Chondrocyte (in vitro differentiated cells): ENCODE data around the gene ADAT1. TPM values are rescaled to one million over a fixed set of nuclear protein-coding genes. Genes with fewer than 3 reads are reported as not detected.
"Not testable (repeated sequence)": the region's sequence is repeated elsewhere in the genome, so short reads cannot be mapped to it uniquely, and the experiment has no call there.

Experiments
- DNase-seq: peaks from one replicate; pipeline ENCODE4 v3.0.0; 2021; ENCODE audit warnings: mixed read lengths, low spot score
- H3K27ac Mint-ChIP-seq: one replicate; pipeline ENCODE4 v1.8.0; 2021; ENCODE audit warnings: mild to moderate bottlenecking, moderate library complexity, mixed read lengths; ENCODE audit not compliant: unreplicated experiment
- H3K27me3 Mint-ChIP-seq: 2 replicates; pipeline ENCODE4 v1.8.0; 2021; ENCODE audit warnings: low read depth, mixed read lengths
- H3K36me3 Mint-ChIP-seq: 2 replicates; pipeline ENCODE4 v1.8.0; 2021; ENCODE audit warnings: low read depth, mixed read lengths
- H3K4me1 Mint-ChIP-seq: 2 replicates; pipeline ENCODE4 v1.8.0; 2021; ENCODE audit warnings: low read depth, mild to moderate bottlenecking, mixed read lengths
- H3K4me3 Mint-ChIP-seq: one replicate; pipeline ENCODE4 v1.8.0; 2021; ENCODE audit warnings: mild to moderate bottlenecking, moderate library complexity, mixed read lengths; ENCODE audit not compliant: unreplicated experiment
- H3K9me3 Mint-ChIP-seq: 2 replicates; pipeline ENCODE4 v1.8.0; 2021; ENCODE audit warnings: low read depth, mixed read lengths
- total RNA-seq: library from RNA; stranded (reverse); gene quantifications from 3 replicates; pipeline ENCODE4 v1.2.1, GENCODE V29; 2021
- TF ChIP-seq, protein P1 (sequence below): fragments of 200-600 bp; sonication (generic); IDR thresholded peaks from 2 replicates; pipeline ENCODE4 v1.5.0; 2021; ENCODE audit warnings: antibody characterized with exemption, mild to moderate bottlenecking, moderate library complexity

Gene ADAT1
- total RNA-seq, 1 donor from 2014 or later: 49.3 TPM

DNA sequence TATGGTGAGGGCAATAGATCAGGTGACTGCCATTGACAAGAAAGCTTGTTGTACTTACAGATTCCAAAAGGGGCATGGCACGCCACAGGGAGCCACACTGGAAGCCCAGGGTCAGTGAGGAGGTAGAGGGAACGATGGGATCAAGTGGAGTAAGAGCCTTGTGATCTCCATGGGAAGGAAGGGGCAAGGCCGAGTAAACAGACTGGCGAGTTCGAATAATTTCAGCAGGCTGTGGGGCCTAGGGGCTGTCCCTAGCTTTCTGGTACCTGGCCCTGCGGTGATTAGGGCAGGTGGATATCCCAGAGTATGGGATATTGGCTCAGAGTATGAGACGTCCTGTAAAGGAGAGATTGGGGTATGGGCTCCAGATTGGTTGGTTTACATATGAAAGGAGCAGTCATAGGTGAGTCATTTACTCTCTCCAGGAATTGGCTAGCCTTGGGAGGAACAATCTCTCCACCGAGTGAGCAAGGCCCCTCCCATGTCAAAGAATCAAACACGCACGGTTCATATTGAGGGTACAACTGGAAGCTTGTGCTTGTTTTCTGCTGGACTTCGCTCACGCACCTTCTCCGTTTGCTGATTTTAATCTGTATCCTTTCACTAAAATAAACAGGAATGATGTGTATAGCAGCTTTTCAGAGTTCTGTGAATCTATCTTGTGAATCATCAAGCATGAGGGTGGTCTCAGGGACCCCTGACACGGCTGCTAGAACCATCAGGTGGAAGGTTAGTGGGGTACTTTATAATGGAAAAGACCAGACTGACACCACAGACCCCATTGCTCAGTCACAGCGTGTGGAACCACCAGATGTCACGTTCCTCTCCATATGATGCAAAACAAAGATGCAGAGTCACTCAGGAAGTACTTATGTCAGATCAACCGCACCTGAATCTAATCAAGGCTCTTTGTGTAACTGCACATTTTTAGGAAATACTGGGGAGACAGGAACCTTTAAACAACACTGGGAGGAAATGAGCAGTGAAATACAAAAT lies 29.0 kb downstream of the ADAT1 start:
- Mint-ChIP-seq H3K9me3 (peaks cover 12% of the 10 kb centered on the region), H3K27me3 (no peaks in the 10 kb centered on the region), H3K36me3 (peaks cover 14% of the 10 kb centered on the region), H3K4me1 (peaks cover 12% of the 10 kb centered on the region), H3K27ac (no peak overlapping the region), H3K4me3 (no peak overlapping the region)
- TF ChIP-seq, protein P1, sequence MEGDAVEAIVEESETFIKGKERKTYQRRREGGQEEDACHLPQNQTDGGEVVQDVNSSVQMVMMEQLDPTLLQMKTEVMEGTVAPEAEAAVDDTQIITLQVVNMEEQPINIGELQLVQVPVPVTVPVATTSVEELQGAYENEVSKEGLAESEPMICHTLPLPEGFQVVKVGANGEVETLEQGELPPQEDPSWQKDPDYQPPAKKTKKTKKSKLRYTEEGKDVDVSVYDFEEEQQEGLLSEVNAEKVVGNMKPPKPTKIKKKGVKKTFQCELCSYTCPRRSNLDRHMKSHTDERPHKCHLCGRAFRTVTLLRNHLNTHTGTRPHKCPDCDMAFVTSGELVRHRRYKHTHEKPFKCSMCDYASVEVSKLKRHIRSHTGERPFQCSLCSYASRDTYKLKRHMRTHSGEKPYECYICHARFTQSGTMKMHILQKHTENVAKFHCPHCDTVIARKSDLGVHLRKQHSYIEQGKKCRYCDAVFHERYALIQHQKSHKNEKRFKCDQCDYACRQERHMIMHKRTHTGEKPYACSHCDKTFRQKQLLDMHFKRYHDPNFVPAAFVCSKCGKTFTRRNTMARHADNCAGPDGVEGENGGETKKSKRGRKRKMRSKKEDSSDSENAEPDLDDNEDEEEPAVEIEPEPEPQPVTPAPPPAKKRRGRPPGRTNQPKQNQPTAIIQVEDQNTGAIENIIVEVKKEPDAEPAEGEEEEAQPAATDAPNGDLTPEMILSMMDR: no peak
- DNase-seq: no peak

DNA sequence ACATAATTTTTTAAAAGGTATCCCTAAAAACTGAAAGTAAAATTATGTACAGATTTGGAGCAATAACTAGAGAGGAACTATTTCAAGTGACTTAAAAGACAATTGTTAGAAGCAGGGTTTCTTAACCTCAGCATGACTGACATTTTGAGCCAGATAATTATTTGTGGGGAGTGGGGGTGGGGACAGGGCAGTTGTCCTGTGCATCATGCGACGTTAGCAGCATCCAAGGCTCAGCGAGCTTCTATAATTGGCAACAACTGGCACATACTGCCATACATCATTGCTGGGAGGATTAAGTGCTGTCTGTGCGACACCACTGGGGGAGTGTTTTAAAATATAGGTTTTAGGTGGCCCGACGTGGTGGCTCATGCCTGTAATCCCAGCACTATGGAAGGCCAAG lies 29.8 kb downstream of the ADAT1 start:
- Mint-ChIP-seq H3K4me3 (no peak overlapping the region), H3K4me1 (peaks cover 12% of the 10 kb centered on the region), H3K9me3 (peaks cover 12% of the 10 kb centered on the region), H3K27me3 (no peaks in the 10 kb centered on the region), H3K27ac (no peak overlapping the region), H3K36me3 (peaks cover 13% of the 10 kb centered on the region)
- TF ChIP-seq, protein P1: no peak
- no peak for DNase-seq

GRCh38 chr16:75591927-75592326 lies 31.2 kb downstream of the ADAT1 start:
- peak overlapping the region; percentile 36 for H3K27ac Mint-ChIP-seq
- H3K9me3 Mint-ChIP-seq: not testable (repeated sequence)

GRCh38 chr16:75590920-75591843 lies 31.9 kb downstream of the ADAT1 start:
- Mint-ChIP-seq H3K27me3 (no peaks in the 10 kb centered on the region), H3K4me3 (no peak overlapping the region), H3K27ac (peak overlapping the region; percentile 90), H3K4me1 (peaks cover 12% of the 10 kb centered on the region), H3K9me3 (no peaks in the 10 kb centered on the region), H3K36me3 (no peaks in the 10 kb centered on the region)
- TF ChIP-seq, protein P1: peak; percentile 43
- no peak for DNase-seq

More at GRCh38 chr16:75591927-75592326, 31.2 kb downstream of the ADAT1 start:
- peaks cover 12% of the 10 kb centered on the region for H3K4me1 Mint-ChIP-seq
- not testable (repeated sequence) for H3K27me3 Mint-ChIP-seq, DNase-seq, H3K4me3 Mint-ChIP-seq, H3K36me3 Mint-ChIP-seq

GRCh38 chr16:75589306-75589705 lies 33.8 kb downstream of the ADAT1 start:
- TF ChIP-seq, protein P1: no peak
- DNase-seq: no peak
- Mint-ChIP-seq H3K4me1 (peaks cover 12% of the 10 kb centered on the region), H3K27me3 (no peaks in the 10 kb centered on the region), H3K27ac (no peak overlapping the region), H3K9me3 (no peaks in the 10 kb centered on the region), H3K36me3 (no peaks in the 10 kb centered on the region), H3K4me3 (no peak overlapping the region)
